GM19463 (cell line): ENCODE measurements around the gene BAIAP2L1.

Source experiments
- ATAC-seq: cut with Tn5 transposase; IDR thresholded peaks from one replicate; pipeline ENCODE4 v1.9.1; 2021; ENCODE audit warnings: mild to moderate bottlenecking, moderate library complexity; ENCODE audit not compliant: unreplicated experiment

BAIAP2L1 gene

GRCh38 chr7:98281757-98282606 is 118.9 kb downstream of the BAIAP2L1 start:
- ATAC-seq: peak; percentile 33

DNA sequence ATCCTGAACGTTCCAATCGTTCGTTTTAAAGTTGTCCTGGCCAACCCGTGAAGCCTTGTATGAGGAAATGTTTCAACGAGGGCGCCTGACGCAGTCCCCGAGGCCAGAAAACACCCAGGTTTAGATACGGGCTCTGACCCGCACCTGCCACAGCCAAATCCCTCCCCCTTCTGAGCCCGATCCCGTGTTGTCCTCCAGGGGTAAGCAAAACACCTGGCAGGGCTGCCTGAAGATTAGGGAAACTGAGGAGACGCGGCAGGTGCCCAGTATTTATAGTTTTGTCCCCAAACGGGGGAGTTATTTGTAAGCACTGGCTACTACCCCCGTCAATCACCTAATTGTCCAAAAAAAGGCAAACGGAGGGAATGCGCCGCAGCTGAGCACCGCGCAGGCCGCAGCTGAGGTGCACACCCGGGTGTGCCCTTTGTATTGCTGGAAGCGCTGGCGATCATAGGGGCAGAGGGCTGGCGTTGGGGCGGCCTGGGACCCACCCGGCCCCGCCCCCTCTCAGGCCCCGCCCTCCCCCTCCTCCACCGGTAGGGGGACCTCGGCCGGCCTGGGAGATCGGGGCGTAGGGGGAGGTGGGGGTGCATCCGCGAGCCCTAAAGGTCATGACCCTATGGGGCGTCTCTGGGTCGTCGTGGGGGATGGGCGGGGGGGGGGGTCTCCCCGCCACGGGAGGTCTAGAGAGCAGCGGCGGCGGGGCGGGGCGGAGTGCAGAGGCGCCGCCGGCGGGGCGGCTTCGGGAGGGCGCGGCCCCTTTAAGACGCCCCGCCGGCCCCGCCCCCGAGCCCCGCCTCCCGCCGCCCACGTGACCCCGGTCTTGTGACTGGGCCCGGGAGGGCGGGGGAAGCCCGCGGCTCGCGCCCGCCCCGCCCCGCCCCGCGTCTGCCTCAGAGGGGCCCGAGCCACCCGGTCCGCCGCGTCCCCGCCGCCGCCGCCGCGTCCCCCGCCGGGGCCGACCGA is 119.8 kb downstream of the BAIAP2L1 start, which contains the start of gene BRI3:
Gene BRI3, plus strand, starts transcription at position 896 of the 966 bp plus-strand sequence. CDS start 110 bp downstream, outside the sequence.
- ATAC-seq: peak; percentile 80

DNA sequence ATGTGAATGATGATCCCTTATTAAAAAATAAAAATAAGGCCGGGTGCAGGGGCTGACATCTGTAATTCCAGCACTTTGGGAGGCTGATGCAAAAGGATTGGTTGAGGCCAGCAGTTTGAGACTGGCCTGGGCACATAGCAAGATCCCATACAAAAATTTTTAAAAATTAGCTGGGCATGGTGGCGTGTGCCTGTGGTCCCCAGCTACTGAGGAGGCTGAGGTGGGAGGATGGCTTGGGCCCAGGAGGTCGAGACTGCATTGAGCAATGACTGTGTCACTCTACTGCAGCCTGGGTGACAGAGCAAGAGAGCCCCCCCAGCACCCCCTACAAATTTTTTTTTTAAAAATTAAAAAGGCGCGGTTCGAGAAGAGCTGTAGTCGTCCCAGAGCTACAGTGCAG is 120.6 kb downstream of the BAIAP2L1 start:
- no peak for ATAC-seq

GRCh38 chr7:98278936-98279335 is 122.0 kb downstream of the BAIAP2L1 start:
- no peak for ATAC-seq

GRCh38 chr7:98278408-98278807 is 122.5 kb downstream of the BAIAP2L1 start:
- ATAC-seq: no peak

DNA sequence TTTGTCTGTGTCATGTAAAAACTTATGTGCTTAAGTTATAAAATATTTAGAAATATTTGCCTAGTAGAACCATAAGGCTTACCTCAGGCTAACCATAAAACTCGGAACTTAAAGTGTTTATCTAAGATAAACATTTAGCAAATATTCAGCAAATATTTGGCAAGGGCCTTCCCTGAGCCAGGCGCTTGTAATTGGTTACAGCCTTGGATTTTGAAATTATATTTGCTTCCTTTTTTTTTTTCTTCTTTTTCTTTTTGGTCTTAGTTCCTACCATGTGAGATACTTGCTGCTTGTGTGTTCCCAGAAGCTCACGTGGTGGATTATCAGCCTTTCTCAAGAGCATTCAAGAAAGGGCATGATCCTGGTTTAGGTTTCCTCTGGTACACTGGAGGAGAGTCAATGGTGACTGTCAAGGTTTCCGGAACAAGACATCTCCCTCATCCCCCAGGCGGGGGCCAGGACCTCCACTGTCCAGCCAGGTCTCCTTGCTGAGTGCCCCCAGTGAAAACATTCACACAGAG is 124.6 kb downstream of the BAIAP2L1 start:
- no peak for ATAC-seq

- ATAC-seq: no peak
Measured at GRCh38 chr7:98267303-98267702, 133.6 kb downstream of the BAIAP2L1 start.

GRCh38 chr7:98266840-98267239 is 134.1 kb downstream of the BAIAP2L1 start:
- no peak for ATAC-seq

DNA sequence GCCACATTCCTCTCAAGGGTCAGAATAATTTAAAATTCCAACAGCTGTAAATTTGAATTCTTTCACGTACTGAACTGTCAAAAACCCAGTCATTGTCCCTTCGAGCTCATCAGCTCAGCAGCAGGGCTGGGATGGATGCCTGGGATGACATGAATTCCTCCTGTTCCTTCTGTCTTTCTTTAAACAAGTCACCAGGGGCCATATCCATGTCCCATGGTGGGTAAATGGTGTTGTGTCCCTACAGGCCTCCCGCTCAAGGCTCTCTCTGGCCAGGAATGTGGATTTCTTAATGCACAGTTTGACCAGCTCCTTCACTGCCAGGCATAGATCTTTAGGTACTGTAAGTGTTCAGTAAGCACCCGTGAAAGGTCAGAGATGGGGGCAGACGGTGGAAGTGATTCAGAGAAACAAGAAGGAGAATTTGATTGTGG is 135.0 kb downstream of the BAIAP2L1 start:
- no peak for ATAC-seq

DNA sequence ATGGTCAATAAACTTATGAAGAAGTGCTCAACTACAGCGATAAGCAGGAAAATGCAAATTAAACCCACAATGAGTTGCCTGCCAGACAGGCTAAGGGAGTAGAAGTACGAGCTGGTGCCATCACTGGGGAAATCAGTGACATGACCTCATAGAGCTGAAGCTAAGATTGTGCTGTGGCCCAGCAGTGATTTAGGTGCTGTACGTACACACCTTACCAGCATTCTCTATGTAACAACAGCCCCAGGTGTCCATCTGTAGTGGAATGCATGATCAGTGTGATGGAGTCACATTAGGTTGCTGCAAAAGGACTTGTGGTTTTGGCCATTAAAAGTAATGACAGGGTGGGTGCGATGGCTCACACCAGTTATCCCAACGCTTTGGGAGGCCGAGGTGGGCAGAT is 143.2 kb downstream of the BAIAP2L1 start:
- ATAC-seq: no peak

DNA sequence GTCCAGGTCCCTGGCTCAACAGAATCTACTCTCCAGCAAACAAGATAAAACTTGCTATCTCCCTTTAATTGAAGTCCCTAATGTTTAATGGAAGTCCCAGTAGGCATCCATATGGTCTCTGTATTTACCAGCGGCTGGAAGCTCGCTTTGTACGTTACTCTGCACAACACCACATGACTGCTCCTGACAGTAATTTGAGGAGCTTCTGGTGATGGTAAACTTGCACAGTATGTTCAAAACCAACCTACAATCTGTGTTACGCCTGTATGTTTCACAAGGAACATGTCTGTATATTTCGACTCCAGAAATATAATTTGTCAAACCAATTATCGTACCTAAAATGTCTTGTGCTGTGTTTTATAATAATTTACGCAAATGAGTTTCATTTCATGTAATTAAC is 144.5 kb downstream of the BAIAP2L1 start:
- ATAC-seq: no peak

DNA sequence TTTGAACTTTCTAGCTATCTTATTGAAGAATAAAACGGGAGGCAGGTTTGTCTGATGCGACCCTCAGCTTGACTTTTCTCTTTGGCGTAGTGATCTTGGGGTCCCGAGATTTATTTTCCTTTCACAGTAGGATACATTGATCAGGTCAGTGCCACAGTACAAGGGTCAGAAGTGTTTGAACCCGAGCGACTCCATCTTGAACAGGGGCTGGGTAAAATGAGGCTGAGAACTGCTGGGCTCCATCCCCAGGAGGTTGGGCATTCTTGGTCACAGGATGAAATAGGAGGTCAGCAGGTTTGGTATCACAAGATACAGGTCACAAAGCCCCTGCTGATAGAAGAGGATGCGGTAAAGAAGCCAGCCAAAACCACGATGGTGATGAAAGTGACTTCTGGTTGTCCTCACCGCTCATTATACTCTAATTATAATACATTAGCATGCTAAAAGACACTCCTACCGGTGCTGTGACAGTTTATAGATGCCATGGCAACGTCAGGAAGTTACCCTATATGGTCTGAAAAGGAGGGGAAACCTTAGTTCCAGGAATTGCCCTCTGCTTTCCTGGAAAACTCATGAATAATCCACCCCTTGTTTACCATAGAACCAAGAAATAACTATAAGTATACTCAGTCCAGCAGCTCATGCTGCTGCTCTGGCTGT is 145.8 kb downstream of the BAIAP2L1 start:
- no peak for ATAC-seq

GRCh38 chr7:98254516-98254915 is 146.4 kb downstream of the BAIAP2L1 start:
- ATAC-seq: no peak

- peak; percentile 24 for ATAC-seq
Measured at GRCh38 chr7:98252425-98253054, 148.3 kb downstream of the BAIAP2L1 start.

DNA sequence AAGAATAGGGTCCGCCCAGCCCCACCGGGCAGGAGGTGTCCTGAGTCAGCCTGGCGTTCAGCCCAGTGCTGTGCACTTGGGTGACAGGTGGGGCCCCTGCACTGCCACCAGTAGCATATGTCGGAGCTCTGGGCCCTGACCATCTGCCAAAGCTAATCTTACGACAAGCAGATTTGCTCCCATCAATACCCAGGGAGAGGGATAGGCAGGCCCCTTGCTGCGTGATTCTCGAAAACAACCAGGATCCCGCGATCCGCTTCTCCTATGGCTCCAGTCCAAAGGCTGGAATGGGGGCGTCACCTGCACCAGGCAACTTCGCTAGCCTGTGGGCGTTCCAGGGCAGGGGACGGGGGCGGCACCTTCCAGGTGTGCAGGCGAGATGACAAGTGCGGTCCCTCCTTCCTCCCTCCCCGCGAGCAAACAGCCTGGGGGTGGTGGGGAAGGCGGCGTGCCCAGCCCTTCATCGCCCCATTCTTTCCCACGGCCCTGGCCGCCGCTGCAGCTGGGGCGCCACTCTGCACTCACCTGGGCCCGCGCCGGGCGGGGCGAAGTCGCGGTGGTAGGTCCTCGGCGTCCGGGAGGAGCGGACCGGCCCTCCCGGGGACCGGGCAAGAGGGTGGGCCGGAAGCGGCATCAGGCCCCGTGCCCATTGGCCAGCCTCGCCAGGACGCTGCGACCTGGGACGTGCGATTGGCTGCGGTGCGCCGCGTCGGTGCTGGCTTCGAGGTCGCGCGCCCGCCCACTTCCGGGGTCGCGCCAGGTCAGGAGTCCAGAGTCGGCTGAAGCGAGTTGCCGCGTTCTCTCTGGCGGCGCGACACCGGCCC is 149.1 kb downstream of the BAIAP2L1 start, which contains the start of gene TECPR1:
Gene TECPR1, minus strand, starts transcription at position 632 of the 824 bp plus-strand sequence. CDS start 6,086 bp downstream, outside the sequence.
- peak; percentile 99 for ATAC-seq

DNA sequence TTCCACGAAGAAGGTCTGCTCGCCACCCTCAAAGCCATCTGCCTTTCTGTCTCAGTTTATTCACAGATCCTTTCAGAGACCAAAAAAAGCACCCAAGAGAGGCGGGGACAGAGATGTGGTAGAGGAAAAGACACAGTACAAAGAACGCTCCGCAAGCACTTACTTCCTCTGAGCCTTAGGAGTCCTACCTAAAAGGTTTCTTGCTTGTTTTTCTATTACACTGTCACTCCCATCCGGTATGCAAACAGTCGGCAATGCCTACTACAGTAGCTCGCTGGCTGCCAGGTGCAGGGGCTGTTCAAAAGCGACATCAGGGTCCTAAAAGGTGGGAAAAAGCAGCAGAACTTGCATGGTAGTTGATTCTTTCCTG is 149.7 kb downstream of the BAIAP2L1 start:
- ATAC-seq: peak; percentile 6

- no peak for ATAC-seq
Measured at GRCh38 chr7:98250789-98251188, 150.1 kb downstream of the BAIAP2L1 start.

DNA sequence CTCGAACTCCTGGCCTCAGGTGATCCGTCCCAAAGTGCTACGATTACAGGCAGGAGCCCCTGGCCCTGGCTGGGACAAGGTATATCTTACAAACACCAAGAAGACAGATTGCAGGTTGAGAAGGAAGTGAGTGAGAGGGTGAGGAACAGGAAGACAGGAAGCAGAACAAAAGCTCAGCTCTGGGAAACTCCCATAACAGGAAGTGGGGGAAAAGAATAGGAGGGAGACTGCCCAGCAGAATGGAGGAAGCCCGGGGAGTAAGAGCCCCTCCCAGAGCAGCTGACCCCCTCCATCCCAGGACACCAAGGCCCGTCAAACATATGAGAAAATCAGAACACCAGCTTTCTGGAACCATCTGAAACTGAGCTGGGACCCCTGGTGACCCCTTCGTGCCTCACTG is 151.8 kb downstream of the BAIAP2L1 start:
- no peak for ATAC-seq

DNA sequence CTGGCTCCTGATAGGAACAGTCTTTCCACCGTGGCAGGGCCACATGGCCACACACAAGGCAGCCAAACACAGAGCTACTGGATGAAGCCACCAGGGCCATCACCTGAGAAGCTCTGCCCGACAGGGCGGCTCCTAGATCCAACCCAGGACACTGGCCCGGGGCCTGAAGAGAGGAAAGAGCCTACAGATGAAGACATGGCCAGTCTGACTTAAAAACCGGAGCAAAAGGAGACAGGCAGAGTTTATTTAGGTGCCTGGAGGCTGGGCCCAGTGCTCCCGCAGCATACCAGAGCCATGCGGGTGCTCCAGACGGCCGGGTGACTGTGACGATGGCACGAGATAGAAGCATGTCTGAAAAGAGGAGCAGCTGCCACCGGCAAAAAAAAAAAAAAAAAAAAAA is 152.7 kb downstream of the BAIAP2L1 start:
- ATAC-seq: no peak
